Skeletal muscle tissue (tissue), 1 donor: ENCODE data around the gene RPGRIP1L. TPM values are rescaled to one million over a fixed set of nuclear protein-coding genes. Genes with fewer than 3 reads are reported as not detected.

Experiments used
- total RNA-seq: library from RNA; depleted of rRNA; stranded (reverse); fragments of >200 nt; gene quantifications from one replicate; pipeline ENCODE4 v1.2.3, GENCODE V29; 2014

Gene RPGRIP1L
- total RNA-seq, 1 donor from 2014 or later, result 13.6 TPM

Other genes starting within 250 kb of the RPGRIP1L start
- 38.6 TPM for gene AKTIP, start 200.7 kb downstream of the RPGRIP1L start, total RNA-seq
- gene FTO, start 297 bp upstream of the RPGRIP1L start, total RNA-seq, result 37.1 TPM